Glomerular visceral epithelial cell (primary cell): ENCODE data around the gene ATP5F1A.
"Not testable (repeated sequence)": the region's sequence is repeated elsewhere in the genome, so short reads cannot be mapped to it uniquely, and the experiment has no call there.

ENCODE experiments used
- DNase-seq: peaks from one replicate; pipeline ENCODE4 v3.0.0-alpha.2; 2016; ENCODE audit errors: extremely low spot score

ATP5F1A gene

GRCh38 chr18:46097801-46098615 is at the start of gene ATP5F1A:
Gene ATP5F1A, minus strand, starts transcription at chr18:46098296. Its CDS starts 65 bp downstream, at chr18:46098231.
- peak; percentile 81 for DNase-seq

- no peak for DNase-seq
Measured at GRCh38 chr18:46141199-46141598, 43.1 kb upstream of the ATP5F1A start.

- DNase-seq = no peak
Measured at GRCh38 chr18:46140173-46140572, 42.1 kb upstream of the ATP5F1A start.

- DNase-seq = no peak
Measured at GRCh38 chr18:46134920-46135675, 37.0 kb upstream of the ATP5F1A start.

GRCh38 chr18:46133534-46133933 is 35.4 kb upstream of the ATP5F1A start:
- DNase-seq = no peak

- DNase-seq = not testable (repeated sequence)
Measured at GRCh38 chr18:46130549-46130948, 32.5 kb upstream of the ATP5F1A start.

GRCh38 chr18:46130061-46130460 is 32.0 kb upstream of the ATP5F1A start:
- DNase-seq = no peak

GRCh38 chr18:46126625-46127024 is 28.5 kb upstream of the ATP5F1A start:
- not testable (repeated sequence) for DNase-seq

GRCh38 chr18:46113751-46114150 is 15.7 kb upstream of the ATP5F1A start:
- DNase-seq = no peak

- DNase-seq = no peak
Measured at GRCh38 chr18:46110406-46110805, 12.3 kb upstream of the ATP5F1A start.

GRCh38 chr18:46109386-46109785 is 11.3 kb upstream of the ATP5F1A start:
- no peak for DNase-seq

- DNase-seq = peak; percentile 94
Measured at GRCh38 chr18:46104128-46104911, 6.2 kb upstream of the ATP5F1A start, which contains the start of gene HAUS1. Gene HAUS1, plus strand, starts transcription at chr18:46104385. Its CDS starts 27 bp downstream, at chr18:46104412.

- no peak for DNase-seq
Measured at GRCh38 chr18:46099463-46099862, 1.4 kb upstream of the ATP5F1A start.

- DNase-seq = no peak
Measured at GRCh38 chr18:46098616-46098933, 479 bp upstream of the ATP5F1A start.

- no peak for DNase-seq
Measured at GRCh38 chr18:46097431-46097800, 680 bp downstream of the ATP5F1A start.

- DNase-seq = peak; percentile 43
Measured at GRCh38 chr18:46096651-46097300, 1.3 kb downstream of the ATP5F1A start.

GRCh38 chr18:46095532-46095931 is 2.6 kb downstream of the ATP5F1A start:
- DNase-seq = no peak

- not testable (repeated sequence) for DNase-seq
Measured at GRCh38 chr18:46088501-46088900, 9.6 kb downstream of the ATP5F1A start.

GRCh38 chr18:46084431-46084830 is 13.7 kb downstream of the ATP5F1A start:
- DNase-seq = no peak

- no peak for DNase-seq
Measured at GRCh38 chr18:46080156-46080555, 17.9 kb downstream of the ATP5F1A start.

- no peak for DNase-seq
Measured at GRCh38 chr18:46079336-46079735, 18.8 kb downstream of the ATP5F1A start.
